ENCODE data around the gene PPP1R16B. TPM values are rescaled to one million over a fixed set of nuclear protein-coding genes. Genes with fewer than 3 reads are reported as not detected.
A peak's percentile ranks its signal among the peaks of the same experiment; 100 is the strongest.

PPP1R16B gene
- total RNA-seq, 1 experiment from 2014 or later: 0.02 TPM

DNA sequence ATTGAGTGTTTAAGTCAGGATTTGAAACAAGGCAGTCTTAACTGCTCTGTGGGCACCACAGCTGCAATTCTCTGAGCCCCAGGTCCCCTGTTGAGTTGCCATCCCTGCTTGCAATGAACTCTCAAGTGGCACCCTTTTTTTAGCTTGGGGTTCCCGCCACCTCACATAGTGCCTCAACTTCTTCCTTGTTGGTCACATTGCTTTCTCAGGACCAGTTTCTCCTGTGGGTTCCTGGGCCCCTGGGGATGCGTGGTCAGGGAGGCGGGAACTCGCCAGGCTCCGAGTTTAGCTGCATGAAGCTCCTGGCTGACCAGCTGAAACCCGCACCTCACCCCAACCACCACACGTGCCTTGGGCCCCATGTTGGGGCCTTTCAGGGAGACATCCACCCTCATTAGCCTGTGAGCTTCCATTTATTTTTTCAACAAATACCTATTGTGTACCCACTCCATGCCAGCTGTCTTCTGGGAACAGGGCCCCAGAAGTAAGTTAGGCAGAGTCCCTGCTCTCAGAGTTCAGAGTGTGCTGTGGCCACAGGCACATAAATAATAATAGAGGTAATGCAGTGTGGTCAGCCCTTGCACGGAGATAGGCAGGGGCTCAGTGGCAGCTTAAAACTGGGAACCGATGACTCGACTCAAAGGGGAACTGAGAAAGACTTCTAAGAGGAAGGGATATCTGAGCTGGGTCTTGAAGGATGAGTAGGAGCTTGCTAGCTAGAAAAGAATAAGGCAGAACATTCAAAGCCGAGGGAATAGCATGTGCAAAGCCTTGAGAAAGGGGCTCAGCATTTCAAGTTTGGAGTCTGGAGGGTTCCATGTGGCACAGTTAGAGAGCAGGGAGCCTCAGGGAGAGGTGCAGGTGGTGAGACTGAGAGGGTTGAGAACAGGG lies 86.8 kb downstream of the PPP1R16B start:
- no peak for DNase-seq (ENCODE audit: extremely low read depth, low read depth)

DNA sequence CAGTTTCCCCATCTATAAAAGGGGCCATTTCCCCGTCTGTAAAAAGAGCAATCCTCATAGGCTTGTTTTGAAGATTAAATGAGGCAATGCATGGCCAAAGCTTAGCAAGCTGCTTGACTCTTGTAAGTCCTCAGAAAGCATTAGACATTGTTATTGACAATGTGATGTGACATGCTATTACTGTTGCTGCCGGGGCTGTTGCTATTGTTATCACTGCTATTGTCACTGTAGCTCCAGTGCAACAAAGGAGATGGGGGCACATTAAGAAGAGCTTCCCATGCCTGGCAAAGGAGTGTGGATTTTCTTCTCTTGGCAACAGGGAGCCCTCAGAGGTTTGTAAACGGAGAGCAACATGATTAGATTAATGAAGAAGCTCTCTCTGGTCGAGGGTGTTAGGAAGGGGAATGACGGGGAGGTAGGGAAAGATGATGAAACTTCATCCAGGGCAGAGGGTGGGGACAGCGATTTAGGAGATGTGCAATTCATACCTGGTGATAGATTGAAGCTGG lies 87.6 kb downstream of the PPP1R16B start:
- DNase-seq (ENCODE audit: extremely low read depth, low read depth): no peak

DNA sequence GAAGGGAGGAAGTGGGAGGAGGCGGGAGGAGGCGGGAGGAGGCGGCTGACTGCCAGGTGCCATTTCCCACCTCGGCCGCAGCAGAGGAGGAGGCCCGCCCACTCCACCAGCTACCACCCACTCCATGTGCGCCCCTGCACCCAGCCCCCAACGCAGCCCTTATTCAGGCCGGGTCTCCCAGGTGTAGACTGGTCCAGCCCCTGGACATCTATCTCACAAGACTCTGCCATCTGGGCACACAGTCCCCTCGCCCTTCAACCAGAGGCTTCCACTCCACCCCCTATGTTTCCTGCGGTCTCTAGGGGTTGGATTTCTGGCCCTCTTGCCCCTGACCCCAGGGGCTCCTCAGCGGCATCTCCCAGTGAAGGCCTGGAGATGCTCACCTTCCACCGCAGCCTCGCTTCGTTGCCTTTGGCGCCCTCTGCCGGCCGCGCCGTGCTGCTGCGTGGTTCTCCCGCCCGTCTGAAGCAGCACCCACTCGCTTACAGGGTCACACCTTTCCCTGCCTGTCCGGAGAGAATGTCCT lies 88.1 kb downstream of the PPP1R16B start:
- DNase-seq (ENCODE audit: extremely low read depth, low read depth): peak; percentile 44

DNA sequence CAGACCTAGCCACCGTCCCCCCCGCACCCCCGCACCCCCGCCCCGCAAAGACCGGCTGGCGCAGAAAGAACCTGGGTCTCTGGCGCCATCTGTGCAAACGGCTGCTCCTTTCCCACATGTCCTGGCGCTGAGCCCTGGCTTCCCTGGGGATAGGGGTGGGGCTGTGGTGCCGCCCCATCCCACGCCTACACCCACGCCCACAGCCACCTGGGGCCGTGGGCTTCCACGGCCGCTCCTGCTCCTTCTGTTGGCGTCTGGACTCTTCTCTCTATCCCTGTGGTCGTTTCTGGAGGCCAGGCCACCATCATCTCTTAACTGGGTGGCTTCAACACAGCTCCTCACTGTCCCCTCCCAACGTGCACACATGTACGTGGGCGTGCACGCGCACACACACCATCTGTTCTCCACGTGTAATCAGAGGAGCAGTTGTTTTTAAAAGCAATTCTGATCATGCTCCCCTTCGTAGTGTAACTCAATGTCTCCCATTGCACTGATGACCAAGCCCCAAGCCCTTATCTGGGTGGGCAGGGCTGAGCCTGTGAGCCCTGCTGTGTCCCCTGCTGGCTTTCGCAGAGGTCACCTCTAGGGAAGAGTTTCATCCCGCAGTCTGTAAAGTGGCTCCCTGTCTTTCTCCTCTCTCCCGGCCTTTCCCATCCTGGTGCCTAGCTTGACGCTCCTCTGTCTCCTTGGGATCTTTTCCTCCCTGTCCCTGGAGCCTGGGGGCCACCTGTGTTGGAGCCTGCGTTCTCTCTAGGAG lies 88.8 kb downstream of the PPP1R16B start:
- no peak for DNase-seq (ENCODE audit: extremely low read depth, low read depth)

DNA sequence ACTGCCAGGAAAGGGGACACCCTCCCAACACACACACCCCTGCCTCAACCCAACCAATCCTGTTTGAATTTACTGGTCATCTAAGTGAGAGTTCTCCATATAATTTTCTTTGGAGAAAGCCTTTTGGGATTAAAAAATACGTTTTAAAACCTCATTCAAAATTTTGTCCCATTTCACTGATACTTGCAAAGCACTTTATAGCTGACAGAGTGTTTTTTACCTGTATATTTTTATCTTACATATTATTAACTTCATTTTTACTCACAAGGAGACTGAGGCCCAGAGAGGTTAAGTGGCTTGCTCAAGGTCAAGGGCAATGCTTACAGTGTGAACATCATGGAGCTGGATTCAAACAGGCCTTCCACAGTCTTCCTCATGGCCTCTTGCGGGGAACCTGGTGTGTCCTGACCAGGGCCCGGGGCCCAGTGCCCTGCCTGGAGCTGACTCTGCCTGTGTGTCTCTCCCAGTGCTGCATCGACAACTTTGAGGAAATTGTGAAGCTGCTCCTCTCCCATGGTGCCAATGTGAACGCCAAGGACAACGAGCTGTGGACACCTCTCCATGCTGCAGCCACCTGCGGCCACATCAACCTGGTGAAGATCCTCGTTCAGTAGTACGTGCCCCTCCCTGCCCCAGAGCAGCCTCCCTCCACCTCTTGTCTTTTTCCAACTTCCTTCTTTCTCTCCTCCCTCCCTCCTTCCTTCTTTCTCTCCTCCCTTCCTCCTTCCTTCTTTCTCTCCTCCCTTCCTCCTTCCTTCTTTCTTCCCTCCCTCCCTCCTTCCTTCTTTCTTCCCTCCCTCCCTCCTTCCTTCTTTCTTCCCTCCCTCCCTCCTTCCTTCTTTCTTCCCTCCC lies 89.8 kb downstream of the PPP1R16B start:
- DNase-seq (ENCODE audit: extremely low read depth, low read depth): no peak

DNA sequence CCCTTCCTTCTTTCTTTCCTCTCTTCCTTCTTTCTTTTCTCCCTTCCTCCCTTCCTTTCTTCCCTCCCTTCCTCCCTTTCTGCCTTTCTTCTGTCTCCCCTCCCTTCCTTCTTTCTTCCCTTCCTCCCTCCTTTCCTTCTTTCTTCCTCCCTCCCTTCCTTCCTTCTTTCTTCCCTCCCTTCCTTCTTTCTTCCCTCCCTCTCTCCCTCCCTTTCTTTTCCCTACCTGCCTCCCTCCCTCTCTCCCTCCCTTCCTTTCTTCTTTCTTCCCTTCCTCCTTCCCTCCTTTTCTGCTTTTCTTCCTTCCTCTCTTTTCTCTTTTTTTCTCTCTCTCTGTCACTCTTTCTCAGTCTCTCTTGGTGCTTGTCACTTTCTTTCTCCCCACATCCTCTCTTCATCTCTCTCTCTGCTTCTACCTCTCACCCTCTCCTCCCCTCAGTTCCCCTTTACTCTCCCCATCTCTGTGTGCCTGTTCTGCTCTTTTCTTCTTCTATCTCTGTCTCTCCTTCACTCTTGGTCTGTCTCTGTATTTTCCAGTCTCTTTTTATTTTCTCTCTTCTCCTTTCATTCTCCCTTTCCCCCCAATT lies 90.6 kb downstream of the PPP1R16B start:
- DNase-seq (ENCODE audit: extremely low read depth, low read depth): no peak

DNA sequence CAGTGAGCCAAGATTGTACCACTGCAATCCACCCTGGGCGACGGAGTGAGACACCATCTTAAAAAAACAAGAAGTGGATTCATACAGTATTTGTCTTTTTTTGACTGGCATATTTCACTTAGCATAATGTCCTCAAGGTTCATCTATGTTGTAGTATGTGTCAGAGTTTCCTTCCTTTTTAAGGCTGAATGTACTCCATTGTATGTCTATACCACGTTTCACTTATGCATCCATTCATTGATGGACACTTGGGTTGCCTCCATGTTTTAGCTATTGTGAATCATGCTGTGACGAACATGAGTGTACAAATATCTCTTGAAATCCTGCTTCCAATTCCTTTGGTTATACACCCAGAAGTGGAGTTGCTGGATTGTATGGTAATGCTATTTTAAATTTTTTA lies 91.8 kb downstream of the PPP1R16B start:
- no peak for DNase-seq (ENCODE audit: extremely low read depth, low read depth)

DNA sequence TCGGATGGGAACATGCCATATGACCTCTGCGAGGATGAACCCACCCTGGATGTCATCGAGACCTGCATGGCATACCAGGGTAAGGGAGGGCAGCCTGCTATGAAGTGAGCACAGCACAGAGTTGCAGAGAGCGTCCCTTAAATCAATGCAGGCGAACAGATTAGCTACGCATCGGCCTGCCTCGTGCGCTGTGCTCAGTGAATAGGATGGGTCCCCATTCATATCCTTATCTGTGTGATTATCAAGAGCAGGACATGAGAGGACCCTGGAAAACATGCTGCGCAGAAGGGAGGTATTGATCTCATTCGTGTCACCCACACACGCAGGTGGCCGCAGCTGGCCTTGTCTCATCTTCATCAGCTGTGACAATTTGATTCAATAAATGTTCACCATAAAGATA lies 95.1 kb downstream of the PPP1R16B start:
- DNase-seq (ENCODE audit: extremely low read depth, low read depth): no peak

DNA sequence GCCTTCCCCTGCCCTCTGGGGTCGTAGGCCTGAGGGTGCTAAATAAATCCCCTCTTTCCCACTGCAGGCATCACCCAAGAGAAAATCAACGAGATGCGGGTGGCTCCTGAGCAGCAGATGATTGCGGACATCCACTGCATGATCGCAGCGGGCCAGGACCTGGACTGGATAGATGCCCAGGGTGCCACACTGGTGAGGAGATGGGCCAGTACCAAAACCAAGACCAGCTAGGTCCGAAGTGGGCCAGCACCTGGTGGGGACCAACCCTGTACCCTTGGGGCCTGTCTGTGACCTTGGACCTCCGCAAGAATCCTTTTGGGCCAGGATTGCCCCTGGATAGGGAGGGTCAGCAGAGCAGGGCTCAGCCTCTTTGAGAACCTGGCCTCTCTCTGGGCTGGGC lies 97.1 kb downstream of the PPP1R16B start:
- DNase-seq (ENCODE audit: extremely low read depth, low read depth): no peak

DNA sequence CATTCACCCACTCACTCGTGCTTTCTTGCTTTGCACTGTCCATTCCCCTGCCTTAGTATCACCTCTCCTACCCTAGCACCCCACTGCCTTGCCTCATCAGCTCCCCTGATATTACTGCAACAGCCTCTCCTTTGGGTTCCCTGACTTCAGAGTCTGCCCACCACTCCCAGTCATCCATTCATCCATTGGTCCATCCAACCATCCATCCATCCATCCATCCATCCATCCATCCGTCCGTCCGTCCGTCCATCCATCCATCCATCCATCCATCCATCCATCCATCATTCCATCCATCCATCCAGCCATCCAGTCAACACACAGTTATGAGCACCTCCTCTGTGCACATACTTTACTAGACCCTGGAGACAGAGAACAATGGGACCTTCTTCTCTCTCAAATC lies 97.8 kb downstream of the PPP1R16B start:
- no peak for DNase-seq (ENCODE audit: extremely low read depth, low read depth)

DNA sequence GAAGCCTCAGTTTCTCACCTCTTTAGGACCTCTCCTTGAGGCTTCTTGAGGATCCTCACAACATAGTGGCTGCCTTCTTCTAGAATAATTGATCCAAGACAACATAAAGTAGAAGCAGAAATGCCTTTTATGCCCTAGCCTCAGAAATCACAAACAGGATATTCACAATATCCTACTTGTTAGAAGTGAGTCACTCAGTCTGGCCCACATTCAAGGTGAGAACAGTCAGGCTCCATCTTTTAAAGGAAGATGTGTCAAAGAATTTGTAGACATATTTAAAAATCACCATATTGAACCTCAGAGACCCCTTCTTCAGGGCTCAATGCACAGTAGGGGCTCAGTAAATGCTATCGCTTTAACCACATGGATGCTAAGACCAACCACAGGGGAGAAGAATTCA lies 99.9 kb downstream of the PPP1R16B start:
- DNase-seq (ENCODE audit: extremely low read depth, low read depth): no peak

DNA sequence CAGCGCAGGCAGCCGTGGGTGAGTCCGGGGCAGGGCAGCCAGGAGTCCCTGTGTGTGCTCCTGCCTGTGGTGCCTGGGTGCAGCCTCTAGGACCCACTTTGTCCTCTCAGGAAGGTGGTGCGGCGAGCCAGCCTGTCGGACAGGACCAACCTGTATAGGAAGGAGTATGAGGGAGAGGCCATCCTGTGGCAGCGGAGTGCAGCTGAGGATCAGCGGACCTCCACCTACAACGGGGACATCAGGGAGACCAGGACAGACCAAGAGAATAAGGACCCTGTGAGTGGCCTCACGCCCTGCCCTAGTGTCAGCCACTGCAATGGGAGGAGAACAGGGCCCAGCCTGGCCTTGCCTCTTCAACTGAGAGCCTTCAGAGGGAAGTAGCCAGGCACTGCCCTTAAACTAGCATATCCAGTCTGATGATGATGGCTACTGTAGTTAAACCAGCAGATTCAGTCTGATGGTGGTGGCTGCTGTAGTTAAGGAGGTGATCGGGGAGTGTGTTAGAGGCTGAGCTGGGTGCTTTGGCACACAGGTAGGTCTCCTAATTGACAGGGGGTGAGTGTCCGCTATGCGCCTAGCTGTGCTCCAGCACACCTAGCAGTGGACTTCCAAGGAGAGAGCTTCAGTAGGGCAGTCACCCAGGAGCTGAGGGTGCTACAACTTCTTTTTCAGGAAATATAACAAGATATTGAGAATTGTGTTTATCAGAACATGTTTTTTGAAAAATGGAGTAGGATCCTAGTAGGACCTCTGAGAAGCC lies 102.6 kb downstream of the PPP1R16B start:
- DNase-seq (ENCODE audit: extremely low read depth, low read depth): no peak

DNA sequence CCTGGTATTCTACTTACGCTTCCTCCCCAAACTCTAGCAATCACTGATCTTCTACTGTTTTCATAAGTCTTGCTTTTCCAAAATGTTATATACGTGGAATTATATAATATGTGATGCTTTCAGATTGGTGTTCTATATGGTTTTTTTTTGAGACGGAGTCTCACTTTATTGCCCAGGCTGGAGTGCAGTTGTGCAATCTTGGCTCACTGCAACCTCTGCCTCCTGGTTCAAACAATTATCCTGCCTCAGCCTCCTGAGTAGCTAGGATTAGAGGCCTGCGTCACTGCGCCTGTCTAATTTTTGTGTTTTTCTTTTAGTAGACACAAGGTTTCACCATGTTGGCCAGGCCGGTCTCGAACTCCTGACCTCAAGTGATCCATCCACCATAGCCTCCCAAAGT lies 109.9 kb downstream of the PPP1R16B start:
- no peak for DNase-seq (ENCODE audit: extremely low read depth, low read depth)

DNA sequence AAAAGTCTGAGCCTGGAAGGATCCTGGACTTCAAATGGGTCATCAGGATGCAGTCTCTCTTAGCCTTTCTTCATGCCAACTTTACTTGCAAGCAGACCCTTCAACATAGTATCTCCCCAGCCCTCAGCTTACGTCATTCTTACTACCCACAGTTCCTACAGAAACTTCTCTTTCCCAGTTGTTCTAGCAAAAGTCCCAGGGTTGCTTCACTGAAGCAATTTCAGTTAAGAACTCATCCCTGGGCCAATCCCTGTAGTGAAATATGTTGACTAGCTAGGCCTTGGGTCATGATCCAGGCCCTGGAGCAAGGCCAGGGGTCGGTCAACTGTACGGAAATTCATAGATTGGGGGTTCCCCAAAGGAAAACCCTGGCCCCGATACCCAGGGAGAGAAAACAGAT lies 112.2 kb downstream of the PPP1R16B start:
- DNase-seq (ENCODE audit: extremely low read depth, low read depth): no peak

DNA sequence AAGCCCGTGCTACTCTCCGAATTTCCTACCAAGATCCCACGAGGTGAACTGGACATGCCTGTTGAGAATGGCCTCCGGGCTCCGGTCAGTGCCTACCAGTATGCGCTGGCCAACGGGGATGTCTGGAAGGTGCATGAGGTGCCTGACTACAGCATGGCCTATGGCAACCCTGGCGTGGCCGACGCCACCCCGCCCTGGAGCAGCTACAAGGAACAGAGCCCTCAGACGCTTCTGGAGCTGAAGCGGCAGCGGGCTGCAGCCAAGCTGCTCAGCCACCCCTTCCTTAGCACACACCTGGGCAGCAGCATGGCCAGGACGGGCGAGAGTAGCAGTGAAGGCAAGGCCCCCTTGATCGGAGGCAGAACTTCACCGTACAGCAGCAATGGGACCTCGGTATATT lies 112.7 kb downstream of the PPP1R16B start:
- DNase-seq (ENCODE audit: extremely low read depth, low read depth): no peak

DNA sequence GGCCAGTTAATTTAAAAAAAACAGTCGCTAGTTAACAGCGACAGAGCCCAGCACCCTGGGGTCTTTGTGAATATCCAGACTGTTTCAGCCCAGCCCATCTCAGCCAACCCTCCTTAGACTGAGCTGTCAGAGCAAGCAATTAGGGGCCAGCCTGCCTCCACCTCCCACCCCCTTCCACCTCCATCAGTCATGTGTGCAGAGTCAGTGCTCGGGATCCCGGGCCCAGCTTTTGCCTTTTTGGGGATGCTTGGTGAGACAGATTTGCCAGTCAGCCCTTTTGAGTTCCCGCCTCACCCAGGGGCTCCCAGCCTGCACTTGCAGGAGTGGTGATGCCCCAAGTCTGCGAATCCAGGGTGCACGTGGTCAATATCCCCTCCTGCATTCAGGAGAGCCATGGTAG lies 114.2 kb downstream of the PPP1R16B start:
- no peak for DNase-seq (ENCODE audit: extremely low read depth, low read depth)

DNA sequence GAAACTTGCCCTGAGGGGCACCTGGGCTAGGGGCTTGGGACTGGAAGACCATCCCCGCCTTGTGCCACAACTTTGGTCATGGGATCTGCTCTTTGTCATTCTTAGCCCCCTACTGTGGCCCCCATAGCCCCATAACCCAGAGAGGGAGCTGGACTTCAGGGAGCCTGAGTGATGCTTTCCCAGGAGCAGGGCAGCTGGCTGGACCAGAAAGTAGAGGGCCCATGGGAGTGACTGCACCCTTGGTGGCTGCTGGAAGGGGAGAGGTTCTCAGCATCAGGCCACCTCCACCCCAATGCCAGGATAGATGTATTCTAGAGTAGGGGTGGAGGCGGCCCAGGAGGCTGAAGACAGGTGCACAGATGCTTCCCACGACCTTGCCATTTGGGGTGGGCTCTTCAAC lies 114.9 kb downstream of the PPP1R16B start:
- DNase-seq (ENCODE audit: extremely low read depth, low read depth): no peak

DNA sequence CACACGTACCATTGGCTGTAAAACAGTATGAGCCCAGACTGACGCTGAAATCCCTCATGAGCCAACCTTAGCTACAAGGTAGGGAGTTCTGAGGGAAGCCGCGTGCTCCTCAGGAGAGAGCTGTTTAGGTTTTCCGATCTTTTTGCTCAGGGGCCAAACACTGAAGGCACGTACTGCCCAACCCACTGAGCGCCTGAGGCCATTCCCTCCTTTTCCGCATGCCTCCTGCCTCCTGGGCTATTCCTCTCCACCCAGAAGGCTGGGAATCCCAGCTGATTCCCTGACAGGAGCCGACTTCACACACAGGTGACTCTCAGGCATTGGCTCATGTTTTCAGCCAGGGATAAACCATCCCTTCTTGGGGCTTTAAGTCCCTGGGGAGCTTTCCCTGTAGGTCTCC lies 115.4 kb downstream of the PPP1R16B start:
- no peak for DNase-seq (ENCODE audit: extremely low read depth, low read depth)

DNA sequence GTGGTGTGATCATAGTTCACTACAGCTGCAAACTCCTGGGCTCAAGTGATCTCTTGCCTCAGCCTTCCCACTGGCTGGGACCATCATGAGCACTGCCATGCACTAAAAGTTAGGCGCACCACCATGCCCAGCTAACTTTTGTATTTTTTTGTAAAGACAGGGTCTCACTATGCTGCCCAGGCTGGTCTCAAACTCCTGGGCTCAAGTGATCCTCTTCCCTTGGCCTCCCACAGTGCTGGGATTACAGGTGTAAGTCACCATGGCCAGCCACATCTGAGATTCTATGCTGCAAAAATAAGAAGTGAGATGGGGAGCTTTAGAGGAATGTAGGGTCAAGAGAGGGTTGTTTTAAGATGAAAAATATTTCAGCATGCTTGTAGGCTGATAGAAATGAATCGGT lies 119.2 kb downstream of the PPP1R16B start:
- no peak for DNase-seq (ENCODE audit: extremely low read depth, low read depth)
